Suppressor macrophage treated with lipopolysaccharide for 1 hour (primary cell): ENCODE results near the gene BEGAIN.

ENCODE experiments used
- DNase-seq, 3 donors: peaks; one replicate each; pipeline ENCODE4 v3.0.0-alpha.2; 2020 to 2022

Gene BEGAIN

DNA sequence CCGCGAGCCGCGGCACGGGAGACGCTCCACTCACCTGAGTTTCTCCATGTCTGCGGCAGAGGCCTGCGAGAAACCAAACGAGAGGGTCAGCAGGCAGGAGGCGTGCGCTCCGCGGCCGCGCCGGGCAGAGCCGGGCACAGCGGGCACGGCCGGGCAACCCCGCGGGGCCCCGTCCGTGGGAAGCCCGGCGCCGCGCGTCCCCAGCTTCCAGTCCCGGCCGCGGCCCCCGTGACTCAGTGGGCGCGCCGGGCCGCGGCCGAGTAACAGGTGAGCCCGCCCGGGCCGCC lies 19.4 kb downstream of the BEGAIN start:
- peak in 2 of 3 donors; percentile 13 to 30 for DNase-seq

DNA sequence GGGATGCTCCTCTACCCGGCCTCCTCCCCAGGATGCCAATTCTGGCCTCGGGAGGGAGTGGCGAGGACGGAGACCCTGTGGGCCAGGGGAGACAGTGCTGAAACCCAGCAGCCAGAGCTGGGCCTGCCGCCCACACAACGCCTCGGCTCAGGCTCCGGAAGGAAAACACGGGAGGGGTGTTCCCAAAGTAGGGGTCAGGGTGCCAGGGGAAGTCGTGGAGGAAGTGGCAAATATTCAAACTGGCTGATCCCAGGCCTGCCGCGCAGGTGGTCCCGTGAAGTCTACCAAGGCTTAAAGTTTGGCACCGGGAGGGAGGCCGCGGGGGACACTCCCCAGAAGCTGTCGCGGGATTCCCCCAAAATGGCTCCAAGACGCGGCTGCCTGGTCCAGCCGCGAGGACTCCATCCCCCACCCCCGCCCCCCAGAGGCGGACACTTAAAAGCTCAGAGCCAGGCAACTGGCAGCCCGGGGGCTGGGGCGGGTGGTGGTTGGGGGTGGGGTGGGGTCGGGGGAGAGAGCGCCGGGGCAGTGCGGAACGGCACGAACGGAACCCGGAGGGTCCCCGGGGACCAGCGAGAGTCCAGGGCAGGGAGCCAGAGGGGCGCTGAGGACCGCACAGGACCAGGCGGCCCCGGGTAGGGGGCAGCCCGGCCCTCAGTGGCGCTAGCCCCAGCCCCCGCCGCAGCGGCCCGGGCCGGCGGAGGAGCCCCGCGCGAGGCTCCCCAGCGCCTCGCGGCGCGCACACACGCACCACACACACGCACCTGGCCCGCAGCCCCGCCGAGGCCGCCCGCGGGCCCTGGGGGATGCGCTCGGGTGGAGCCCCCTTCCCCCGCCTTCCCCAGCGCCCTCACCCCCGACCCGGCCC lies 20.0 kb downstream of the BEGAIN start:
- peak; percentile 49 to 74 (median 62) for DNase-seq

DNA sequence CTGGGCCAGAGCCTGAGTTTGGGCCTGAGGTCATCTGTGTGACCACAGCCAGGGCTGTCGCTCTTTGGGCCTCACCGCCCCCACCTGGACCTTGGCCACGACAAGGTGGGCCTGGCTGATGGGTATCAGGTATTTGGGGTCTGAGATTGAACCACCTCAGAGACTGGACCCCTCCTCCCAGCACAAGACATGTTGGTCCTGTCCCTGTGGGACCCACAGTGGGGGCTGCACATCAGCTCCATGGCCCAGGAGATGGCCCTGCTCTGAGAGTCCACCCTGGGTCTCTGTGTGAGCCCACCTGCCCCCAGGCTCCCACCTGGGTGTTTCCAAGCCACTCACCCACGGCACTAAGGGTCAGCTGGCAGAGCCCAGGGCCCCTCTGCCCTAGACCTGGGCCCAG lies 20.6 kb downstream of the BEGAIN start:
- DNase-seq, result no peak

DNA sequence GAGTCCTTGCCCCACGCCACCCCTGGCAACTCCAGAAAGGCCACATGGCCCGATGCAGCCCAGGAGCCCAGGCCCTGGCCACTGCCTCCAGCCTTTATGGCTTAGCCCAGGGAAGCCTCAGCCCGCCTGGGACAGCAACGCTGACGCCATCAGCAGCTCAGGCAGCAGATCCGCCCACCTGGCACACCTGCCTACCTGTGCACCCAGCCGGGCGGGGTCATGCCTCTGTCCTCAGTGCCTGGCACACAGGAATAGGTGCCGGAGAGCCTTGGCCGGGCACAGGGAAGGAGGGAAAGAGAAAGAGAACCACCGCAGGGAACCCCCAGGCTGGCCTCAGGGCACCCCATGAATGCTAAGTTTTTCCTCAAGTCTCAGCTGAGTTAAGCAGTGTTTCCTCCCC lies 21.1 kb downstream of the BEGAIN start:
- no peak for DNase-seq

DNA sequence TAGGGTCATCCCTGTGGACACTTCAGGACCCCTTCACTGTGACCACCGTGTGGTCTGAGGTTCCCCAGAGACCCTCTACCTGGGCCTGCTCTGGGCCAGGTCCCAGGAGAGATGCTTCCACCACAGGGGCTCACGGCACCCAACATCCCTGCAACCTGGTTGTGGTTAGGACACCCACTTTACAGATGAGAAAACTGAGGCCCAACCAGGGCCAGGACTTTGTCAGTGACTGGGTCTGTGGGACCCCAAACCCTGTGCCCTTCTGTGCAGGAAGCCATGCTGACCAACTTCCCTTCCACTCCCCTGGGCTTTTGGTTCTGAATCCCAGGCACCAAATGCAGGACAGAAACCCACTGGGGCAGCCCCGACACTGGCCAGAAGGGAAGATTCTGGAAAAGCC lies 21.6 kb downstream of the BEGAIN start:
- no peak for DNase-seq

DNA sequence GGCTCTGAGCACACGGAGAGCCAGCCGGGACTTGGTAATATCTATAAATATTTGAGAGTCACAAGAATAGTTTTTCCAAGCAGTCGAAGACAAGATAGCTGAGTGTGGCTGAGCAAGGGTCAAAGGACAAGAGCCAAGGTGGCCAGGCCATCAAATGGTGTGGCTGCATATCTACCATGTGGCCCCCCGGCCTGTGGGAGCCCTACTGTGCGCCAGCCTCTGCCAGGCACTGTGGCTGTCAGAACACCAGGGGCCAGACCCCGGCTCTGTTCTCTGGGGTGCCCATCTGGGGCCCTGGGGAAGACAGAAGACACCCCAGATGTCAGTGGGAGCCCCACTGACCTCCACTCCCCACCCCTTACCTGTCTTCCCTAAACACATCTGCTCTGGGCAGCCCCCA lies 22.7 kb downstream of the BEGAIN start:
- no peak for DNase-seq

DNA sequence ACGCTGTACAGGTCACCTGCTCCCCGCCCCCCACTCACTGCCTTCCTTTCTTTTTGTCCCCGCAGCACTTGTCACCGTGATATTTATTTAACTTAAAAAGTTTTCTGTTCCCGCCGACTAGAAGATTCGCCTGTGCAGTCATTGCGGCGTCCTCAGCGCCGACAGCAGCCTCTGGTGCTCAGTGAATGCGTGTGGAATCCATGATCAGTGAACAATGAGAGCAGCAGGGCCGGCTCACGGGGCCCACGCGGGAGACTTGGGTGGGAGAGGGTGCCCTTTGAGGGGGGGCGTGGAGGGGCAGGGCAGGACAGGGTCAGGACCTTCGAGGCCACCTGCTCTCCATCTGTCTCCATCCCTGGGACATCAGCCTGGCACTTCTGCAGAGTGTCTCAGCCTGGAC lies 24.5 kb downstream of the BEGAIN start:
- DNase-seq, result no peak

DNA sequence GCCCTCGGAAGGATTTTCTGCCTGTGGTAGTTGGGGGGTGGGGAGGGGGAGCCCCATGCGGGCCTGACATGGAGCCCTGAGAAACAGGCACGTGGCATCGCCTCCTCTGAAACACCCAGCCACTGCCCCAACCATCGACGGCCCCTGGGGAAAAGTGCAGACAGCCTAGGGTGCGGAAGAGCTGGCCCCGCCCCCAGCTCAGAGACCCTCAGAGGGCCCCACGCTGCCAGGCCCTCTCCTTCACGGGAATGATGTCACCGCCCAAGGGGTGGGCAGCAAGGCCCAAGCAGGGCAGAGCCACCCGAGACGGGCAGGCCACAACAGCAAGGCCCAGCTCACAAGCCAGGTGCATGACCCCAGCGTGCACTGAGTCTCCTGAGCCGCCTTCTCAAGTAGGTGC lies 26.2 kb downstream of the BEGAIN start:
- no peak for DNase-seq

DNA sequence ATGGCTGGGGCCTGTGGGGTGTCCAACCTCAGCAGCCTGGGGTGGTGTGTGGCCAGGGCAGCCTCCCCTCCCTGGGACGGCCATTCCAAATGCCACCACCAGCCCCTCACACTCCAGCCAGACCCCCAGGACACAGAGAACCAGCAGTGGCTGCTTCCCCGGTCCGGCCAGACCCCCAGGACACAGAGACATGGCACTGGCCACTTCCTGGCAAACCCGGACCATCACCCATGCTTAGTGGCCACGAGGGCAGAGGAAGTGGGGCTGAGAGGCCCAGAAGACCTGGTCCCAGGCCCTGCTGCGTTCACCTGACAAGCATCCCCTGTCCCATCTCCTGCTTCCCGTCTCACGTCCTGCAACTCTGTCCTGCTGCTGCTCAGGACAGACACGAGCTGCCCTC lies 26.7 kb downstream of the BEGAIN start:
- no peak for DNase-seq

DNA sequence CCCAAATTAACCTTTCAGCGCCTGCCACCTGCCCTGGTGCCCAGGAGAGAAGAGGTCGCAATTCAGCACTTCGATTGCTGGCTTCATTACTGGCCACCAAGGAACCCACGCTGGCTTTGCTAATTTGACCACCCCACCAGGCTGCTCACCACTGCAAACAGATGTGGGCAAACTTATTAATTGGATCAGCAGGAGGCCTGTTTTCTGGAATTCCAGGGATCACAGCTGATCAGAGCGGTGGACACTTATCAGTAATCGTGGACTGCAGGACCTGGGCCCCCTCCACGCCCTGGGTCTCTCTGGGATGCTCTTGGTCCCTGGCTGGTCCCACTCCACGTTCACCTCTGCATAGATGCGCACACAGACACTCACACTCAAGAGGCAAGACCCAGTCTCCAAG lies 27.8 kb downstream of the BEGAIN start:
- DNase-seq, result no peak

DNA sequence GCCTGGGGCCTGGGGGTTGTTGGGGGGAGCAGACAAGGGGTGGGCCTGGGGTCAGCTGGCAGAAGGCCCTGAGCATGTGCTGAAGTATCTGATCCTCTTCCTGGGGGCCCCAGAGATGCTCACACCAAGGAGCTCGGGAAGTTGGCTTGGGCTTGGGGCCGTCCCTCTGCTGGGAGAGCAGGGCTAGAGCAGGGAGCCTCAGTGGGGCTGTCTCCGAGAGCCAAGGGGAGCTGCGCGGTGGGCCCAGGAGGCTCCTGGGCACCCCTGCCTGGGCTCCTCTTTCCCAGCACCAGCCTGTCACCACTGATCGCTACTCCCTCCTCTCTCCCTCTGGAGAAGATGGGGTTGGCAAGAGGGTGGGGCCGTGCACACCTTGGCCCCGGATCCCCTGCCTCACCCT lies 28.3 kb downstream of the BEGAIN start:
- no peak for DNase-seq

DNA sequence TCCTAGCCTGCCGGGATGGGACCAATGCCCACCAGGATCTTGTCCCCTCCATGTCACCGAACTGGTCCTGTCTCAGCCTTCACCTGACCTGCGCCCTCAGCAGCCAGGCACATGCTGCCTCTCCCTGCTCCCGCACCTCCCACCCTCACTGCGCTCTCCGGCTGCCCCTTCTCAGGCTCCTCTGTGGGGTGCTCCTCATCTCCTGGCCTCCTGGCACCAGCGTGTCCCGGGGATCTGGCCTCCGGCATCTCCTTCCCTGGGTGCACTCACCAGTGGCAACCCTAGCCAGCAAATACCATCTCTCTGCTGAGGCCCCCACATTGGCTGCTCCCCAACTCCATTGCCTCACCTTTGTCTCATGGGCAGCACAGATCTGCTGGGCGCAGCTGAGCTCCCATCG lies 29.0 kb downstream of the BEGAIN start:
- no peak for DNase-seq

DNA sequence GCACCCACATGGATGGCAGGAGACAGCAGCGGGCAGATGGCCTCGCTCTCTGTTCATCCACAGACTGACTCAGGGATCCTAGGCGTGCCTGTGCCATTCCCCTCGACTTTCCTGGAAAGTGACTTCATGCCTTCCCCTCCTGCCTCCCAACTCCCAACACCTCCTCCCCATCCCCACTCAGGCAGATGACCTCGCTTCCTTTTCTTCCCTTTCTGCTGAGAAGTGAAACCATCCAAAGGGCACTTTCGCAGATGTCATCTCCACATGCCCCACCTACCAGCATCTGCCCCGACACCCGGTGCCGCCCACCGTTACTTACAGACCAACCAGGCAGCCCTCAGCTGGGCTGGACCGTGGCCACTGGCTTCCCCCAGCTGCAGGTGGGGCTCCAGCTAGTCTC lies 29.6 kb downstream of the BEGAIN start:
- DNase-seq, result peak; percentile 82 to 91 (median 87)

DNA sequence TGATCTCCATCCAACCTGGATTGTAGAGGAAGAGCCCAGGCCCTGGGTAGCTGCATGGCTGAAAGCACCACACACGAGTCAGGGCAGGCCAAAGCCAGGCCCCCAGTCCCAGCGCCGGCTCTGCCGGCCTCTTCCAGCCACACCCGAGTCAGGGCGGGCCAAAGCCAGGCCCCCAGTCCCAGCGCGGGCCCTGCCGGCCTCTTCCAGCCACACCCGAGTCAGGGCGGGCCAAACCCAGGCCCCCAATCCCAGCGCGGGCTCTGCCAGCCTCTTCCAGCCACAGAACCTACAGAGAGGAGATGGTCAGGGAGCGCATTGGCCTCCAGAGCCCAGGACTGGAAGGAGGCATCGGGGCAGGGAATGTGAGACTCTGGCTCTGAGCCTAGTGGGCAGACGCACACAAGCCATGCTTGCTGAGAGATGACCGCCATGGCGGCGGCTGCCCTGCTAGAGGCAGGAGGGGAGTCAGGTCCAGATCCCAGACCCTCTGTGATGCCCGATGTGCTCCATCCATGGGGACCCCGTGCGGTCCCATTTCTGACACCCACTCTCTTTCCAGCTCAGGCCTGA lies 30.2 kb downstream of the BEGAIN start:
- DNase-seq, result no peak

DNA sequence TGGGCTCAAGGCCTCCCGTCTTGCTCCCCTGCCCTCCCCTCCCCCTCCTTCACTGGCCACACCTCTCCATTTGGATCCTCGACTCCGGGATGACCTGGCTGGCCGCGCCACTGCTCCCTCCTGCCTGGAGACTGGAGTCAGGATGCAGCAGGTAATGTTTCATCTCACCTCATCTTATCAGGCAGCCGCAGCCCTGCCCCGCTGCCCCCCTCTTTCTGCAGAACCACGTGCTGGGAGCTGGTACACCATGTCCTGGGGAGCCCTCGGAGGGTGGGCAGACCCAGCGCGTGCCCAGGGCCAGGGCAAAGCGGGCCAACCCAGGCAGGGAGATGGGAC lies 31.1 kb downstream of the BEGAIN start:
- DNase-seq, result no peak

DNA sequence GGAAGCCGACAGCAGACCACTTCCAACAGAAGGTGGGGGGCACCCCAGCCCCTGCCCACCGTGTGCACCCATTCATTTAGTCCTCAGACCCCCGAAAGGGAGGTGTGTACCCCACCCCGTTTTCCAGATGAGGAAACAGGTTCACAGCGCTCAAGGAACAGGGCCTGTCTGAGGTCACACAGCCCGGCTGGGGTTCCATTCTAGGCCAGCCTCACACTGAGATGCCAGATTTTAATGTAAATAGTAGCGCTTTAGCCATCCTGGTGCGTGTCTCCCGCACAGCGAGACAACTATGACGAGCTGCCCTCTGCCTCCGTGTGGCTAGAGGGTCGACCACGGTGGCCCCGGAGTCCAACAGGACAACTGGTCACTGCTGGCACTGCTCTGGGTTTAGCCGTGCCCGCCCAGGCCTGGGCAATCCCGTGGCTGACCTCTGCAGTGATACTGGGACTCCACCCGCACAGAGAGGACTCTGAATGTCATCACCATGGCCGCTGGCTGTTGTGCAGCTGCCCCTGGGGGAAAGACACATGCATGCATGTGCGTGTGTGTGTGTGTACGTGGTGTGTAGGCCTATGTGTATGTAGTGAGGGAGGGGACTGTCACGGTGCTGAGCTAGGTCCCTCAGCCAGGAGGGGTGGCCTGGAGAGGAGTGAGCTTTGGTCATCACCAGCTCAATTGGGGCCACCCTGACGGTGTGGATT lies 31.6 kb downstream of the BEGAIN start:
- no peak for DNase-seq

DNA sequence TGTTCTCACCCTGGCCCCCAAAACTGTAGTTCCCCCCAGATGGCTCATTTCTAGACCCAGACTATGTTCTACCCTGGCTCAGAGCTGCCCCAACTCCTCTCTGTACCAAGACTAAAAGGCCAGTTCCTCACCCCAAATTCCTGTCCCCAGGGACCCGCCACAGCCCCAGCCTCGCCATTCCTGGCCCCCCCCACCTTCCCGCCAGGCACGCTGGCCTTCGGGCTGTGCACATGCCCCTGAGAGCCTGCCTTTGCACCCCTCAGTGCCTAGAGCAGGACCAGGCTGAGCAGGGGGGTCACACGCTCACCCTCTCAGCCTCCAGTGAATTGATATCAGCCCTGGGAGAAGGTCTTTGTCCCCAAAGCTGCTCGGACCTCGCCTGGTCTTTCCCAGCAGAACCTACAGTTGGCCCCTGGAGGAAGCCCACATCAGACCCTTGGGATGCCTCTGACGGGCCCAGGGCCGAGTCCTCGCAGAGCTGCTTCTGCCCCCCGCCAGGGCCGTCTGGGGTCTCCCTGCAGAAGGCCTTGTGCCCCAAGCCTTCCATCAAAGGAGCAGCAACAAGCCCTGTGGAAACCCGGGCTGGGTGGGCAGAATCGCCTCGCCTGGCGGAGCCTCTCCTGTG lies 32.4 kb downstream of the BEGAIN start:
- no peak for DNase-seq

DNA sequence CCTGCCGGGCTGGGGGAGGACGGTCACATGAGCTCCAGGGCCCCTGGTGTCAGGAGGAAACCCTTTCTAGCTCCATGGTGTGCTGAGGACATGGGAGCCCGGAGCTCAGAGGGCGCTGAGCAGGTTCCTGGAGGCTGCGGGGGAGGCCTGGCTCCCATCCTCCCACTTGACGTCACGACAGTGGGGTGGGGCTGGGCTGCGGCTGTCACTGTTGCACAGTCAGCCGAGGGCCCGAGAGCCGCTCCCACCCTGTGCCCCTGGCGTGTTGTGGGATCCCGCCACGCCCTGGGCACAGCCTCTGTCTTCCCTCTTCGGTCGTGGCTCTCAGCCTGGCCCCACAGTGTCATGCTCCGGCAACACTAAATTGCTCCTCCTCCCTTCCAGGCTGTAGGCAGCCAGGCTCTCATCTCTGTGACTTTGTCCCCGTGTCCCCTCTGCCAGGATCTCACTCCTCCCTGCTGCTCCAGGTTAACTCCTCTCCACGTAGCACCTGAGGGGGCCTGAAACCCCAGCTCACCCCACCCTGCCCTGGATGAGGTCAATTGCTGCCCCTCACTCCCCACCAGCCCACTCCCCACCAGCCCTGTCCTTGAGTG lies 33.0 kb downstream of the BEGAIN start:
- DNase-seq, result peak; percentile 57 to 58 (median 57)

DNA sequence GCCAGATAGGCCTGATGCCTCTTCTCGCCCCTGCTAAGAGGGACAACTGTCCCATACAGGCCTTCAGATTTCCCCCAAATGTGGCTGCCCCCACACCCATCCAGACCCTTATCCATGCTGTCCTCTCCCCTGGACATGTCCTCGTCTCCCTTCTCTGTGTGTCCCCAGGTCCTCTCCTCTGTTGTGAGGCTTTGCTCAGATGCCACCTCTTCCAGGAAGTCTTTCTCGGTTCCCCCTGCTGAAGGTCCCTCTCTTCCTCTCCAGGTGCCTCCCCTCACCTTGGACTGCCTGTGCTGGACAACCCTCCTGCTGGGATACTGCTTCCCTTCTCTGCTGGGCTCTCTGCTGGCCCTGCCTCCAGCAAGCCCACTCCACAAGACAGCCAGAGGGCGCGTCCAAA lies 33.7 kb downstream of the BEGAIN start:
- no peak for DNase-seq

DNA sequence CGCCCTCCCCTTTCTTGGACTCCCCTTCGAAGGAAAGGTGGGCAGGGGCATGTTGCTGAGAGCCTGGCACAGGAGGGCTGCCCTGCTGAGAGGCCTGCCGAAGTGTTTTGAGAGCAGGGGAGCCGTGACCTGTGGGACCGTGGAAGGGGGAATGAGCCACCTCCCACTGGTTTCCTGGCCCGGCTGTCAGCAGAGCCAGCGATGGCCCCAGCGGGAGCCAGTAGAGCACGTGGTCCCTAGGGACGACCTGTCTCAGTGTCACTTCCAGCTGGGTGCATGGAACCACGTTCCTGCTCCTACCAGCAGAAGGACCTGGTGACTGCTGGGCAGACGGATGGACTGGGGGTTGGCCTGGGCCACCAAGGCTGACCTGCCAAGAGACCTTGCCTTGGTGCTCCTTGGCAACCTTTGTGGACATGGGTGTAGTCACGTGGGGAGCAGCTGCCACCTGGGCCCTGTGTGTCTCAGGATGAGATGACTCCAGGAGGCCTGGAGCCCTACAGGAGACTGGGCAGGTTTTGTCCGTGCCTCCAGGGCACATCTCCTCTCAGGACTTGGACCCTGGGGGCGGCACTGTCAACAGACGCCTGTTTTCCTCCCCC lies 34.6 kb downstream of the BEGAIN start:
- DNase-seq, result no peak

DNA sequence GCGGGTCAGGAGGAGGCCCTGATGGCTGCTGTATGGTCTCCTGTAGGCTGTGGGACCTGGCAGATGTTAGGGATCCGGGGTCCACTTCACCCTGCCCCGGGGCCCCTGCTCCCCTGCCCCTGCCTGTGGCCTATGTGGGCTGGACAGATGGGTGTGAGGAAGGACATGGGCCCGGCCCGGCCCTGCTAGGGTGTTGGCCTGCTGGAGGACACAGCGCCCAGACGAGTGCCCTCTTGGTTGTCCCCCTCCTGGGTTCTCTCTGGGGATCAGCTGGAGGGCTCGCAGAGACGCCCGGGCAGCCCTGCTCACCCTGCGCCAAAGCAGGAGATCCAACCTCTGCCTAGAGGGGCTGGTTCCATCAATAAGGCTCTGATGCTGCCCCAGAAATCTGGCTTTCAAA lies 36.2 kb downstream of the BEGAIN start:
- no peak for DNase-seq

DNA sequence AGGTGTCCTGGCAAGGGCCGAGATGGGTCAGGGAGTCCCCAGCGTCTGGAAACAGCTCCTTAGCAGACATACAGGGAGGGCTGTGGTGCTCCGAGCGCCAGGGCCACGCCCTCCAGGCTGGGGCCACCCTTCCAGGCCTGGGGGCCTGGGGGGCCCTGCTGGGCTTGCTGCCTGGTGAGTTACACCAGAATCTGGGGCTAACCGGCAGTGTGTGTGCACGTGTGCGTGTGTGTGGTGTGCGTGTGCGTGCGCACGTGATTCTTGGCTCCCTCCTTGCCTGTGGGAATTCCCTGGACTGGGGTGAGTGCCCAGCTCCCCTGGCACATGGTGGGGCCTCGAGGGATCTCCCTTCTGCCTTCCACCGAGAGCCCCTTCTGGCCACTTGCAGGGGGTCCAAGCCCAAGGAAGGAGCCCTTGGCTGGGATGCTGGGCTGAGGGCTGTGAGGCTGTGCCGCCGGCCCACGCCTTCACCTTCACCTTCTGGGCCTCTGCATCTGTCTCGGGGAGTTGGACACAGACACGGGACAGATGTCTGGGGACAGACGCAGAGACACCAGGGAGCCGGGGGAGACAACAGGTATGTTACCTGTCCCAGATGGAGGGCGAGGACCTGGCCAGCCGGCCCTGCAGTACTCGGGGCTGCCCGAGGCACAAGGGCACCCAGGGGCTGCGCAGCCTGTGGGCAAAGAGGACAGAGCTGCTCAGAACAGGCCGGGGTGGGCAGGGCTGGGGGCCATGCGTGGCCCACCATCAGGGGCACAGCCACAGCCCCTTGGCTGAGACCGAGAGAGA lies 37.2 kb downstream of the BEGAIN start:
- DNase-seq, result no peak
